Testis (tissue), 2 donors: Measurements from ENCODE around the gene SRD5A1.

Experiments used
- CTCF ChIP-seq, 3 experiments: fragments of 450-650 bp in 2 of 3; fragments of 200-600 bp in 1 of 3; sonication (generic) in 1 of 3; IDR thresholded peaks; one replicate each; pipeline ENCODE4 v1.5.1; 2016 to 2019; ENCODE audit warnings: antibody characterized with exemption in 3 of 3, mild to moderate bottlenecking in 2 of 3, moderate library complexity in 1 of 3
- POLR2A ChIP-seq: fragments of 450-650 bp; IDR thresholded peaks from one replicate; pipeline ENCODE4 v1.6.1; 2017; ENCODE audit warnings: antibody characterized with exemption, mild to moderate bottlenecking, moderate library complexity

GRCh38 chr5:6722015-6722414, 88.8 kb downstream of the SRD5A1 start:
- TF ChIP-seq CTCF (IDR thresholded peaks at IDR 0.05): no peak
- no peak for TF ChIP-seq POLR2A
